CD4-positive, alpha-beta T cell treated with Interleukin-21 for 1 hour (primary cell): ENCODE data around the gene CTNNA2.

Source experiments
- DNase-seq: peaks from one replicate; pipeline ENCODE4 v3.0.0-alpha.2; 2020

CTNNA2 gene

GRCh38 chr2:80519699-80520291 lies 1006.9 kb downstream of the CTNNA2 start:
- no peak for DNase-seq

GRCh38 chr2:80525152-80525551 lies 1012.3 kb downstream of the CTNNA2 start:
- no peak for DNase-seq

DNA sequence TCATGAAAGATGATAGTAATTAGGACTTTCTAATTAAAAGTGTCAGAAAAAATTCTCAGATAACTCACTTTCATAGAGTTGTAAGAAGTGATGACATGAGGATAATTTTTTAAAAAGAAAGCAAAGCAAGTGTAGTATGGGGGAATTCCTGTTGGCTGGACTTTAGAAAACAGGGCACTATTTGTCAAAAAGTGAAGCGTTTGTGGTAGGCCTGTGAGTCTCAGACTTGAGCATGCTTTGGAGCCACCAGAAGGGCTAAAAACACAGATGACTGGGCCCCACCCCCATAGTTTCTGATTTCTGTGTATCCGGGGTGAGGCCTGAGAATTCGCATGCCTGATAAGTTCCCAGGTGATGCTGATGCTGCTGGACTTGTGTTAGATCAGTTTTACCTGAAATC lies 1014.3 kb downstream of the CTNNA2 start:
- DNase-seq, result no peak

DNA sequence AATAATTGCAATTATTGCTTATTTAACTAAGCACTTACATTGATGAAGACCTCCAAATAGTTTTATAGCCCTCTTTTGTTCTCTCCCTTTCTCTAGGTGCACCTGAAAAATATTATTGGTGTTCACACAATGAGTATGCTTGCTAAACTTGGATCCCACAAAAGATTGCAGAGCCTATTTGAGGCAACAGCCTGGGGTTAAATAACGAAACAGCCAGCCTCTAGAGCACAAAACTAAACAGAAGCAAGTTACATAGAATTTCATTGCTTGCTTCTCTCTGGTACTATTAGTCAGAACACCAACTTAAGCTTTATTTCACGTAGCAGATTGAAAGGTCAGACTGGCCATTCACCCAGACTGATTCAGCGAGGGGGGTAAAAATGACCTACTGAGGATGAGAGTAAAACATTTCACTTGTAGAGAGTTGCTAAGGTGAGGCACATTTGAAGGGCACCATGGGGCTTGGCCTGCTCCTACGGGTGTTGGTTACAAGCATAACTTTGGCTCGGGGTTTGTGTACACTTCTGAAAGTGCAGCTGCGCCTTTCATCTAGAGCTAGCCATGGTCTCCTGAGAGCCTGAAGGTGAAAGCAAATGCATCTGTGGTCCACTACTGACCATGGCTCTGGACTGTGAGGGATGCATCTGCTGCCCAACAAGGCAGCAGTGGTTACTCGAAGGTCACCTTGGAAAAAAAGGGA lies 1016.8 kb downstream of the CTNNA2 start:
- DNase-seq, result no peak

DNA sequence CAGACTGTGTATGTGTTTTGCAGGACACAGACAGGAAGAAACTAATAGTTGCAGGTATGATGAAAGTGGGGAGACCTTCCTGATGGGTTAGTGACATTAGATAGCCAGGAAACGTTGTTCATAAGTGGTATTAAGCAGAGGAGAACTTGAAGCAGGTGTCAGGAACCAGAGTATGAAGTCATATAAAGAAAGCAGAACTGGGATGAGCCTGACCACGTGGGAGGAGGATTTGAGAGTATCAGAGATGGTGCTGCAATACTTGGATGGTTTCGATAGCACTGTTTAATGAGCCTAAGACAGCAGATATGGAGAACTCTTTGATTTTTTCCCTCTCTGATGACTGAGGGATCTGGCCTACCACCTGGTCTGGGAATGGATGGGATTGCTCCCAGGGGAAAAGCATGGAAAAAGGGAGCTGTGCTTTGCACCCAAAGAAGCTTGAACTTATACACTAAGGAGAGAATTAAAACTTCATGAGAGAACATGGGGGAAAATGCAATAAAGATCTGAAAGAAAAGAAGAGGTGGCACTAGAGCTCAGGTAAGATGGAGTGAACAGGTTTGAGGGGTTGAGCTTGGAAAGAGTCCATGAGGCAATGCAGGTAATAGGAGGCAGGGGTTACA lies 1017.7 kb downstream of the CTNNA2 start:
- DNase-seq, result no peak

DNA sequence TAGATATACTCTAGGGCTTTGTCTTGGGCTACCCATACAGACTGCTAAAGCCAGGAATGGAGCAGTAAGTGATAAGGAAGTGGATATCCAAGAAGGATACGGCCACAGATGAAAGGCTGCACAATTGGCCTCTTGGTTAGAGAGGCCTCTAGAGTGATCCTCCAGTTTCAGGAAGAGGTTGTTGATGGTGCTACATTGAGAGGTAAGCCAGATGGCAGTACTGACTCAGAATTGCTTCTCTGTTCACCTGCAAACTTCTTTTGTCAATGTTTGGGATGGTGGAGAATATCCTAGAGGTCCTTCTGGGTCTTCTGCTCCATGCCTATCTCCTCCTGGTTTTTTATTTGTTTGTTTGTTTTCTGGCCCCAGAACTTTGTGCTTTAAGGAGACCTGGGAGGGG lies 1018.5 kb downstream of the CTNNA2 start:
- no peak for DNase-seq

DNA sequence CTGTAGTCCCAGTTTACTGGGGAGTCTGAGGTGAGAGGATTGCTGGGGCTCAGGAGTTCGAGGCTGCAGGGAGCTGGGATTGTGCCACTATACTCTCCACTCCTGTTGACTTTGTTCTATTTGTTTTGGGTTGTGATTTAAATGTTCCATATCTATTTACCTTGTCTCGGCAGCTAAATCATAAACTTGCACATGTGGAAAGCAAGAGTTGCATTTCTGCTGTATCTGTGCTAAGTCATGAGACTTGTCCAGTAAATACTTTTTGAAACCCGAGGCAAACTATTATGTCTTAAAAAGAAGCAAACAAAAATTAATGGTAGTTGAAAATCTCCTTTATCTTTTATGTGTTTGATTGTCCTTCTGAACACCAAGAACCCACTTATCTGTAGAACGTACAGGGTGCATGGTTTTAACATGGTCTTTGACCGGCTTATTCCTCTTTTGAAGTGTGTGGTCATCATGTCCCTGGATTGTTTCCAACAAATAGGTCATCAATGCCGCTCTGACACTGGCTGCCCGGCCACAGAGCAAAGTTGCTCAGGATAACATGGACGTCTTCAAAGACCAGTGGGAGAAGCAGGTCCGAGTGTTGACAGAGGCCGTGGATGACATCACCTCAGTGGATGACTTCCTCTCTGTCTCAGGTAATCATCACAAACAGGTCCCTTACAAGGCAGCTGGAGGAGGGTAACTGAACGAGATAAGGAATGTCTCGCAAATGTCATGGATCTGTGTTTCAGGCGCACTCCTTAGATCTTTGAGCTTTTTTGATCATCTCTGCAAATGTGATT lies 1032.8 kb downstream of the CTNNA2 start:
- DNase-seq, result no peak

DNA sequence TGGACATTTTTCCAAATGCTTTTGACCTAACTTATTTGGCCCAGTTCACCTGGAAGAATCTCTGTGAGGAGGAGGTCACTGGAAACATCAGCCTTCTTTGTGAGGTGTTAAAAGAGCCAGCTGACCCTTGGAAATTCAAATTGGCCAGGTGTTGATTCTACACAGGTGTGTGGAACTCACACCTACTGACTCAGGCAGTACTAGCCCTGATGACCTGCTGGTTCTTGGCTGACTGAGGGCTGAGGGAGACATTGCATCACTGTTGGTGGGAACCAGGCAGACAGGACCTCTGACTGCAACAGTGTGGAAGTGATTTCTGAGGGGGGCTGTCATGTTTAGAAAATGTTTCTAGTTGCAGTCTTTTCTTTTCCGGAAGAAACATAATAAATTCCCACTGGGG lies 1033.9 kb downstream of the CTNNA2 start:
- DNase-seq, result no peak

GRCh38 chr2:80547344-80547743 lies 1034.5 kb downstream of the CTNNA2 start:
- no peak for DNase-seq

DNA sequence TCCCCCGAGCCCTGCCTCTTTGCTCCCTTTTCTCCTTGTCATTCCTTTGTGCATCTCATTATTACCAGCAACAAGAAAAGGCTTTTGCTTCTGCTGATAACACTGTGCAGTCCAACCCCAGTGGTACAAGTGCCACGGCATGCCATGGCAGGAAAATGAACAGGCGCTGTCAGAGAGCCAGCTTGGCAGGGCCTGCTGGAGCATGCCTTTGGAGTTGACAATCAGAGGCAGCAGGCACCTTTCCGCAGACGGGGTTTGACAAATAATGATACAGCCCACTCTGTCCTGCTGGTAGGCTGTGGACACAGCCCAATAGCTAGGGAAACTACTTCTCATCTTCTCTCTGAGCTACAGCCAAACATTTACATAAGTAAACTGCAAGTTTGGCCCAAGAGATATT lies 1035.6 kb downstream of the CTNNA2 start:
- DNase-seq, result no peak

- DNase-seq, result no peak
Observed at GRCh38 chr2:80549901-80550300, 1037.0 kb downstream of the CTNNA2 start.

GRCh38 chr2:80560326-80560725 lies 1047.5 kb downstream of the CTNNA2 start:
- no peak for DNase-seq

DNA sequence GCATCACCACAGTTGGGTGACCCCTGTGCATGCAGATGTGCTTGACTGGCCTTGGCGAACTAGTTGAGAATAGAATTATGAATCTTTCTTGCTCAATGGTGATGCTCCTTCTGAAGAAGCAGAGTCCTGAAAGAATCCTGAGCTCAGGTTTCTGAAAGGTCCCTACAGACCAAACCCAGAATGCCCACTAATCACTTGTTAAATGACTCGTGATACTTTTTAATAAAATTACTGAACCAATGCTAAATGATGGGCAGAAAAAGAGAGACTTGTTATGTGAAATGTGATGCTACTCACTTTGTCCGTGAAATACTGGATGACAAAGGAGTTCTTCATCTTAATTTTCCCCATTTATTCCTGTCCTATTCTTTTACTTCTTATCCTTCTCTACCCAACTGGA lies 1055.2 kb downstream of the CTNNA2 start:
- no peak for DNase-seq

GRCh38 chr2:80573167-80573566 lies 1060.3 kb downstream of the CTNNA2 start:
- no peak for DNase-seq

DNA sequence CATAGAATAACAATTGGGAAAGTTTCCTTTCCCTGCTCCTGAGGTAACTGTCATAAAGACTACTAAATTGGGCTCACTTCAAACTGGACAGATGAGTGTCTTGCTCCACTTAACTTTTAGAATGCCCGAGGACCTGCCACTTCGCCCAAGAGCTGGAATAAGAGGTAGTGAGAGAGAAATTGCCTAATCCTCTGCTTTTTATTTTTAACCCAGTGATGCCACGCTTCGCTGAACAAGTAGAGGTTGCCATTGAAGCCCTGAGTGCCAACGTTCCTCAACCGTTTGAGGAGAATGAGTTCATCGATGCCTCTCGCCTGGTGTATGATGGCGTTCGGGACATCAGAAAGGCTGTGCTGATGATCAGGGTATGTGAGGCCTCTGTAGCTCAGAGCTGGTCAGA lies 1061.1 kb downstream of the CTNNA2 start:
- no peak for DNase-seq

DNA sequence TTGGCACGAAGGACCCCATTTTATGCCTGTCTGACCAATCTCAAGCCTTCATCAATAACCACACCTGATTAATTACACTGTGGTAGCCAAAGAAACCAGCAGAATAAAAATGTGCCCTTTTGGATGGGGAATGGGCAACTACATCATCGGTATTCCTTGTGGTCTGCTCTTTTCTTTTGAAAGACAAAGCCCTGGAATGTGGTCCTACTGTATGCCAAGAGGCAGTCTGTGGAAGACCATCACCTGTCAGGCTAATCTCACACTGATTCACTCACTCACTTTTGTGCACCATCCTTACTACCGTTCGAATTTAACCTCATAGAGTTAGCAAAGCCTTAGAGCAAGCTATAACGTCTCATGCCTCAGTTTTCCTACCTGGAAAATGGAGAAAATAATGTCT lies 1066.9 kb downstream of the CTNNA2 start:
- DNase-seq, result no peak

DNA sequence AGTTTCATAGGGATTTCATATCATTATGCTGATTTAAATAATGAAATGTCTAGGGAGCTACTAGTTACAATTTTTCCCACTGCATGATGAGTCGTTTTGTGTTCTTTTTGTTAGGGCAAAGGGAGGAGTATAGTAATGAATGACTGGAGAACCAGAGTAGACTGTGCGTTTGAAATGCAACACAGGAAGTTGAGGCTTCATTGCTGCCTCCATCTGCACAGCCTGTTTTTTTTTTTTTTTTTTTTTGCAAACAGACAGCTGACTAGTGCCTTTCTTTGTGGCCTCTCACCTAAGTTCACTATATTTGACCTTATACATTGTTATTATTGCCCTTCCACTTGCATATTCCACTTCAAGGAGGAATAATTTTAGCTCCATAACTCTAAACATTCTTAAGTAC lies 1078.4 kb downstream of the CTNNA2 start:
- DNase-seq, result no peak

DNA sequence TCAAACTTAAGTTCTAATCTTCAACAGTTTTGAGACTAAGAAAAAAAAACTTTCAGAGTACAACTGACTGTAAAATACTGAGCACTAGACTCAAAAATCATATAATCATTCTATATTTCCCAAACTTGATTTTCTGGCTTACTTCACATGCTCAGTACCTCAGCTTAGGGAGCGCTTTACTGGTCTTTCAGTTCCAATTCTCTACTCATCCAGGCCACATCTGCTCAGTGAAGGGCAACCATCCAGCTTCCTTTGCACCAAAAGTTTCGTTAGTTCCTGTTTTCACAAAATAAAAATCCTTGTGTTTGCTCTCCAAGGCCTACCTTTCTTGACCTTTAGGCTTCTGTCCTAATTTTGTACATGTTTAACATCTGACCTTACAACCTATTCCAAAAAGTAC lies 1079.3 kb downstream of the CTNNA2 start:
- no peak for DNase-seq

DNA sequence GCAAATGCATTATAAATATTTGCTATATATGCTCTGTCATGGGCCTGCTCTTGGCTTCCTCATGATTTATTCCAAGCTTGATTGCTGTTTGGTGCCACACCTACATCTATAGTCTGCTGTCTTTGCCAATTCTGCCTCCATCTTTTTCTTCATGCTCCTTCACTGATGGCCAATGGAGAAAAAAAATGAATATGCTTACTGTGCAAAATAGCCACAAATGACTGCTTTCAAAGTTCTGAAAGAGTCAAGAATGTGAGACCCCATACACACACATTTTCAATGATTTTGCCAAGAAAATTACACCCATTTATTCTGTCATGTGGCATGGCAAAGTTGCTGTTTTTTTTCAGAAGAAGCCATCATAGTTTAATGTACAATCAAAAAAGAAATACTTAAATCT lies 1097.3 kb downstream of the CTNNA2 start:
- no peak for DNase-seq

- DNase-seq, result no peak
Observed at GRCh38 chr2:80621656-80622055, 1108.8 kb downstream of the CTNNA2 start.

DNA sequence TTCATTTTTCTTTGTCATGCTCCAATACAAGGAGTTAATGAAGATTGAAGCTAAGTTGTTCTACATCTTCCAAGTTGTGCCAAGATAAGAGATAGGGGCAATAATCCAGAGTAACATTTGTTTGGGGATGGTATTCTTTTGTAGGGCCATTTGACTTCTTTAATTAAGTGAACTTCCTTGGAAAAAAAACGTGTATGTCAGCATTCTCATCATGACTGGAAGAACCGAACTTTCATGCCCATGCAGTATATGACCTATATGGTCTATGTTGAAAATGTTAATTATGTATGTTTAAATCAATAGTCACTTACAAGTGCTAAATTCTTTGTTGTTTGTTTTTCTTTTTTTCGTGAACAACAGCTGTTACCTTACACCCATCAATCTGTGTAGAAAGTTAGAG lies 1111.2 kb downstream of the CTNNA2 start:
- no peak for DNase-seq

DNA sequence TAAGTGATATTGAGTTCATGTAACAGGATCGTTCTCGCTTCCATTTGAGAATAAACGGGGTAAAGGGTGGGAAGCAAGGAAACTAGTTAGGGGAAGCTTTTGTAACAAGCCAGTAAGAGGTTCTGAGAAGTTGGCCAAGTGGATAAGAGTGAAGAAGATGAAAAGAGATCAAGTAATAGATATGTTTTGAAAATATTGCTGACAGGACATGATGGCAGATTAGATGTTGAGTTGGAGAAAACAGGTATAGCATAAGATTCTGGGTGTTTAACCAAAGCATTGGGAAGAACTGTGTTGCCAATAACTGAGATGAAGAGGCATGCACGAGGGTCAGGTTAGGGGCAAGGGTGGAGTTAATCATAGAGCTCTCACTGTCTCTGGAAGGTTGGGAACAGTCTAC lies 1121.7 kb downstream of the CTNNA2 start:
- DNase-seq, result no peak

GRCh38 chr2:80638783-80639182 lies 1125.9 kb downstream of the CTNNA2 start:
- no peak for DNase-seq

- DNase-seq, result no peak
Observed at GRCh38 chr2:80642465-80642864, 1129.6 kb downstream of the CTNNA2 start.
